NCI-H1105 treated with DMSO at 0.1 percent for 48 hours (cell line): ENCODE data around the gene SYNGR3.
"Not testable (repeated sequence)": the region's sequence is repeated elsewhere in the genome, so short reads cannot be mapped to it uniquely, and the experiment has no call there.

Experiments
- DNase-seq: peaks from one replicate; lab custom pipeline; 2025; lab: John Stamatoyannopoulos, UW

The SYNGR3 gene, protein sequence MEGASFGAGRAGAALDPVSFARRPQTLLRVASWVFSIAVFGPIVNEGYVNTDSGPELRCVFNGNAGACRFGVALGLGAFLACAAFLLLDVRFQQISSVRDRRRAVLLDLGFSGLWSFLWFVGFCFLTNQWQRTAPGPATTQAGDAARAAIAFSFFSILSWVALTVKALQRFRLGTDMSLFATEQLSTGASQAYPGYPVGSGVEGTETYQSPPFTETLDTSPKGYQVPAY

DNA sequence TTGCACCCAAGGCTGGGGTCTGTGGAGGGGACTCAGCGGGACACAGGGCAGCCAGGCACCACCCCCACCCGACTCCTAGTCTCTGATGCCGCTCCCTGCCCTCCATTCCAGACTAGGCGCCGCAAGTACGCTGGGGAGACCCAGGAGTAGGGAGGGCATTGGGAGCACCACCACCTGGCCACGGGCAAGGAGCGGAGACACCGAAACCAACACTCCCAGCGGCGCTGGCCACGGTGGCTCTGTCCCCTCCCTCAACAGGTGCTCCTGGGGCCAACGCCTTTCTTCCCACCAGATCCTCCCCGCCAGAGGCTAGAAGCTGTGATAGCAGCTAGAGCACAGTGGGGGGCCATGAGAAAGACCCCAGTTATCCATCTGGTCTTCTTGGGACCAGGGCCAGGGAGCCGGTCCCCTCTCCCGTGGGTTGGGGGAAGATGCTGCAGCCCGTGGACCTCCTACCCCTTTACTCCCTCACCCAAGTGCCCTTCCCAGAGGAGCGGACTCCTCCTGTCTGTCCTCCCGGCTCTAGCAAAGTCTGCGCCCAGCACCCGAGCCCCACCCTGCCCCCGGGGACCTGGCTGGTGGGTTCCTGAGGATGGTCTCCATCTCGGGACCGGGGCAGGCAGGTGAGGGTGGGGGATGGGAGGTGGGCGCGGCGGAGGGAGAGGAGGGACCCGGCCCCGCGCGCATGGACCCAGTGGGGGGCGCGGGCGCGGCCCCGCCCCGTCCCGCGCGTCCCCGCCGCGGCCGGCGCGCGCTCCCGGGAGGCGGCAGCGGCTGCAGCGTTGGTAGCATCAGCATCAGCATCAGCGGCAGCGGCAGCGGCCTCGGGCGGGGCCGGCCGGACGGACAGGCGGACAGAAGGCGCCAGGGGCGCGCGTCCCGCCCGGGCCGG, at the start of gene SYNGR3:
Gene SYNGR3 (plus strand): TSS at position 762 of the 892 bp plus-strand sequence. CDS start 133 bp downstream, outside the sequence.
- DNase-seq, result no peak

DNA sequence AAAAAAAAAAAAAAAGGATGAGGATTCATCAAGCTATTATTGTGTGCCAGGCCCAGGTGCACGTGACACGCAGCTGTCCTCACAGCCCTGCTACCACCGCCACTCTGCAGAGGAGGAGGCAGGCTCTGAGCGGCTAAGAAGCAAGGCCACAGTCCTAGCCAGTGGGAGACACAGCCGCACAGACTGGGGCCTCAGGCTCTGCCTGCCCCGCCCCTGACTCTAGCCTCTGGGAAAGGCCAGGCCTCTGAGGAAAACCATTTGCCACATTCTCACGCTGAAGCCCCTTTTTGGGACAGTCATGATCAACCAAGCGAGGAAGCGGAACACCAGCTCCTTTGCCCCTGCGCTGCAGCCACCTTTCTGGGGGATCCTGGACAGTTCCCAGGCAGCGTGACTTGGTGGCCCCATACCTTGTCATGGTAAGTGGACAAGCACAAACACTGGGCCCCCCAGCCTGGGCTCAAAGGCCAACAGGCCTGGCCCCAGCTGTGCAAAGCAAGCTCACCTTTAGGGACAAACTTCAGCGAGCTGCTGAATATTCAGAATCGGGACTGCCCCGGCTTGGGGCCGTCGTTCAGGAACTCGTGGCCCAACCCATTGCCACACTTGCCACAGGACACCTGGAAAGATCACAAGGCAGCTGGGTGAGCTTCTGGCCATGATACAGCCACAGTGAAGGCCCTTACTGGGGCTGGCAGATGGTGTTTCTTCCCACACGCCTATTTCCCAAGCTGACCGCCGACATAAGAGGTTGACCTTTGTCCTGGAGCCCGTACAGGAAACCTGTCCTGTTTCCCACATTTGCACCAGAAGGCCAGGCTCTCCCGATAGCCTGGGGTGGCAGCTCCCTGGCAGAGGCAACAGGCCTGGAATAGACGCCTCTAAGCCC, 49.3 kb upstream of the SYNGR3 start:
- no peak for DNase-seq

DNA sequence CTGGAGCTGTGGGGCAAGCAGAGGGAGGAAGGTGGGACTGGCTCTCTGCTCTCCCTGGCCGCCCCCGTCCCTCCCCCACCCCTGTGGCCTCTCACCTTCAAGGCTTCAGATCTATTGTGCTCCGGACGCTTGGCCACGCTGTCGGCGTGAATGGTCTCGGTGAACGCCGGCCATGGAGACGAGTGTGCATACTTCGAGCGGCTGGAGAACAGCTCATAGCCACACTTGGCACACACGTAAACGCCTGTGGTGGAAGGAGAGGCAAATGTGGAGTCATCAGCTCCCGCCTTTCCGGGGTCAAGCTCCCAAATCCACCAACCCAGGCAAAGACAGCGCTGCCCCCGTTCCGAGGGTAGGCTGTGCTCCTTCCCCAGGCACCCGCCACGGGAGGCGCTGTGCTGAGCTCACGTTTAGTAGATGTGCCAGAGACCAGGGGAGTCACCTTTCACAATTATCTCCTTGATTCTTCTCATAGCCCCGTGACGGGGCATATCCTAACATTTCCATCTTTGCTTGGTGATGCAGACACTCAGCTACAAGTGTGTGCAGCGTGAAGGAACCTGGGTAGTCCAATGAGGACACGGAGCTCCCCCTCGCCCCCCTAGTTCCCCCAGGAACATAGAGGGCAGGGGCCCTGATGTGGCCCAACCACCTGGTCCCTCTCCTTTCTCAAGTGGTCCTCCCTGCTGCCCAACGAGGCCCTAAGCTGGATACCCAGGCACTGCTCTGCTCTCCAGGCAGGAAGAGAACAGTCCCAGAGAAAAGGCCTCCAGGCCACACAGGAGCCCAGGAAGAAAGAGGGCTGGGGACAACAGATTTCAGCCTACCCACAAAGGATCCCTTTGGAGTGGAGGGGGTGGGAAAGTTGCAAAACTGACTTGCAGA, 48.4 kb upstream of the SYNGR3 start:
- DNase-seq, result no peak

DNA sequence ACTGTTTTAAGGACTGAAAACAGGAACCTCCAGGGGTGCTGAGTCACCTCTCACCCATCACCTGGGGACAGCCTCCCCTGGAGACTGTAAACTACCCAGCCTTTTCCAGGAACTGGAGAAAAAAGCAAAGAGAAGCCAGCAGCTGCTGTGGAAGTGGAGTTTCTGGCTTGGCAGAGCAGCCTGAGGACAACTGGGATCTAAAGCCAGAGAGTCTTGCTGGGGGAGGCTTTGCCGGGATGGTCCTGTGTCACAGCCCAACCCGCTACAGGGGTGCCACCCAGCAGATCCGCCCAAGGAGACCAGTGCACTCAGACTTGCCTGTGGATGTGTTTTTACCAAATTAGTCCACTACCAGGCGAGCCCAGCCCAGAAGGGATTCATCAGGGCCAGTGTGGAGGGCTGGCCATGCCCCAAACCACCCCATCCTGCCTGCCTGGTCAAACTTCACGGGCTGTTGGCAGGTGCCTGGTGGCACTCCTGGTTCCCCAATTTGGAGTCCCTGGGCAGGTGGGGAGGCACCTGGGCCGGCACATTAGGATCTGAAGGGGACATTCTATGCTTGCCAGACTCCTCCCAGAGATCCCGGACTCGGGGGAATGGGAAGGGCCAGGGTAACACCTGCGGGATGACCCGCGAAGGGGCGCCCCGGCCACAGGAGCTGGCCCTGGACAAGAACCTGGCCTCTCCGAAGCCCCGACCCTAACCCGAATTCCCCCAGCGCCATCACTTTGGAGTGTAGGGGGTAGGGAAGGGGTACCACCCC, 47.5 kb upstream of the SYNGR3 start:
- no peak for DNase-seq

DNA sequence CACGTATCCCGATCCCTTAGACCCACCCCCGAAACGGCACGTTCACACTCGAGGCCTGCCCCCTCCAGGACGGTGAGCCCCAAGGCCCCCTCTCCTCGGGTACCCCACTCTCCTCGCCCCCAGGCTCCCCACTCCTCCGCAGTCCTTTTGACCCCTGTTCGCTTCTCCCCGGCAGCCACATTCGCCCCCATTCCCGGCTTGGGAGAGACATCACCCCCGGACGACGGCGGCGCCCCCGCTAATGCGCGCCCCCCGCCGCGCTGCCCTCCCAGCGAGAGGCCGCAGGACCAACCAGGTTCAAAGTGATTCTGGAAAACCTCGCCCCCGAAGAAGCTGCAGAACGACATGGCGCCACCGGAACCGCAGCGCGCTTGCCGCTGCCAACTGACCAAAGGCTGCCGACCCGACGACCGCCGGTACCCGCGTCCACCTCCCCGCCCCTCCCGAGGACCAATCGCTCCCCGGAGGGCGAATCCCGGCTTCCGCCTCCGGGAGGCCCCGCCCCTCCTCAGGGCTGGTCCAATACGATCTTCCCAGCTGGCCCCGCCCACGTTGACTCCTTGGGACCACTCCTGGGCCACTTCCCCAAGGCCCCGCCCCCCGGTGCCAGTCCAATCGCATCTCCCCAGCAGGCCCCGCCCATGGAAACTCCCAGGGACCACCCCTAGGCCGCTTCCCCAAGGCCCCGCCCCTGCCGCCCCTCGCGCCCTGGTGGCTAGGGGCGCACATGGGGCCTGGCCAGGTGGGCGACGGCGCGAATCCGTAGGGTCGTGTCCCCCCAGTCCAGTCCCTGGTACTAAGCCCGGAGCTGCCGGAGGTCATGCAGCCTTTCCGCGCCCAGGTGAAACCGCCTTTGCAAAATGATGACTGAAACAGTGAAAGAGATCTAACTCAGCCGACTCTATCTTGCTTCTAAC, 46.7 kb upstream of the SYNGR3 start, which contains the start of gene MSRB1:
Gene MSRB1 (minus strand): TSS at position 390 of the 917 bp plus-strand sequence. CDS start 43 bp downstream, at position 347.
- peak; percentile 90 for DNase-seq

DNA sequence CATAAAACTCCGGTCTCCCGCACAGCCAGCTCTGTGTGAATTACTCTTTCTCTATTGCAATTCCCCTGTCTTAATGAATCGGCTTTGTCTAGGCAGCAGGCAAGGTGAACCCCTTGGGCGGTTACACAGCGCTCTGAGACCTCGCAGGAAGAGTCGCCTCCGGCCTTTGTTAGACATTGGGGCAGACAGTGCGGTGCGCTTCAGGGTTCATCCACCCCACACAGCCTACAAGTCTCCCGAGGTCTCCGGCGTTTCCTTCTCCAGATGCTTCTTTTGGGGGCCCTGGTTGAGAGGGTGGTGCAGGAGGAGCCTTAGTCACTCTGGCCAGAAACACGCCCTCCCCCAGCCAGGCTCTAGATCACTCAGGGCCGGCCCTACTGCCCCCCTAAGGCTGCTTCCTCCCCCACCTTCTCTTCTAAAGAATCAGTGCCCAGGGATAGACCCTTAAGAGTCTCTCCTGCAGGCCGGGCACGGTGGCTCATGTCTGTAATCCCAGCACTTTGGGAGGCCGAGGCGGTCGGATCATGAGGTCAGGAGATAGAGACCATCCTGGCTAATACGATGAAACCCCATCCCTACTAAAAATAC, 45.1 kb upstream of the SYNGR3 start:
- no peak for DNase-seq

DNA sequence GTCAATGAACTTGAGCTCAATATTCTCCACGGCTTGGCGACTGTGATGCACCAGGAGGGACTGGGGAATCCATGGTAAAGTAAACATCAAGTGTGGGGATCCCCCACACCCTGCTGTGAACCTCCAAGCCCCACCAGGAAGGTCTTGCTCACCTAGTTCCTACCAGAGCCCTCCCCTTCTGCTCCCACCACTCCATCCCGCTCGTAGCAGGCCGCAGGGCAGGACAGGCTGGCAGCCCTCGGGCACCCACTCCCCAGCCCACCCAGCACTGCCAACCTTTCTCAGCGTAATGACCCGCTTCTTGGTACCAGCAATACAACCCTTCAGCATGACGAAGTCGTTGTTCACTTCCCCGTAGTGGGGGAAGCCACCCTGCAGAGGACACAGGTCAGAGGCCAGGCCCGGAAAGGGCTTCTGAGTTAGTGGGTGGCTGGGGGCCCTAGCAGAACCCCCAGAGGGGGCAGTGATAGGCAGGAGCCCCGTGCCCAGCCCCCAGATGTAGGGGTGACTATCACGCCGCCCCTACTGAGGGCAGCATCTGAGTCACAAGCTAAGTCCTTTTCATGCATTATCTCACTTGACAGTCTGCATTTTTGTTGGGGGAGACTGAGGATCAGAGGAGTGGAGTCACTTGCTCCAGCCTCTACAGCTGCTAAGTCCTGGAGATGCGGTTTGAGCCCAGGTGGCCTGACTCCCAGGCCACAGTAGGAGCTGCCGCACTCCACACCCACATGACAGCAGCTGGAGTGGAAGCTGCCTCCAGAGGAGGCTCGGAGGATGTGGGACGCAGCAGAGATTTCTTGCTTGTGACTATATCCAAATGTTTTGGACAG, 44.0 kb upstream of the SYNGR3 start:
- no peak for DNase-seq

DNA sequence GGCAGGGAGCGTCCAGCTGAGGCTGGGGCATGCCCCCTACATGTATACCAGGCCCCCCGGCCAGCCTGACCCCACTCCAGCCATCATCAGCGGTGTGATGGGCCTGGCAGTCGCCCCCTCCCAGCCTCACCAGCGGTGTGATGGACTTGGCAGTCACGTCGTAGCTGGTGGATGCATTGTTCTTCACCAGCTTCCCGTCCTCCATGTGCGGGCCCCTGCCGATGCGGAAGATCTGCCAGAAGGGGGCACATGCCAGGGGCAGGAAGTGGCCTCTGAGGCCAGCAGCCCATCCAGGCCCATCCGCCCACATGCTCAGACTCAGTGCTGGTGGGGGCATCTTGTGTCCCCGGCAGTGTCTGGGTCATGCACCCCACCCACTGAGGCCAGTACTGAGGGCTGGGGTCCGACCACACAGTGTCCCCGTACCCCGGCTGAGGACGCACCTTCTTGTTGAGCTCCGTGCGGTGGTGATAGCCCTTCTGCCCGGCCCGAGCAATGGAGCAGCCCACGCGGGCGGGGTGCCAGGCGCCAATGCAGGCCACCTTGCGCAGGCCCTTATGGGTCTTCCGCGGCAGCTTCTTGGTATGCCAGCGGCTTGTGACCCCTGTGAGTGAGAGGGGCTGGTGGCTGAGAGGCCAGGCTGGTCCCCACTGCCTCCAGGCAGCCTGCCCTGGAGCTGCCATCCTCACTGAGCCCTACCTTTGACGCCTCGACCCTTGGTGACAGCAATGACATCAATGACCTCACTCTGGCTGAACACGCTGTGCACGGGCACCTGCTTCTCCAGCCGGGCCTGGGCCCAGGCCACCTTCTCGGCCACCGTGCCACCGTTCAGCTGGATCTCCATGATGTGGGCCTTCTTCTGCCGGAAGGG, 43.0 kb upstream of the SYNGR3 start:
- no peak for DNase-seq

DNA sequence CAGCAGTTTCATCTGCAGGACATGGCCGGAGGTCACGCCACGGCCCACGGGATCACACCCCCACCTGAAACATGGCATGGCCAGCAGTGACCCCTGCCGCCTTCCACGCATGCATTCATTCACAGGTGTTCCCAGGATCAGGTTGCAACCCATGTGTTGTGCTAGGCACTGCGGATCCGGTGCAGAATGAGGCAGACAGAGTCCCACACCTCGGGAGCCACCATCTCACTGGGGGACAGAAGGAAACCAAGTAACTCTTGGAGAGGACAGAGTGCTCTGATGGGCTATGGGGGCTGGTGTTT, 42.5 kb upstream of the SYNGR3 start:
- DNase-seq, result no peak

DNA sequence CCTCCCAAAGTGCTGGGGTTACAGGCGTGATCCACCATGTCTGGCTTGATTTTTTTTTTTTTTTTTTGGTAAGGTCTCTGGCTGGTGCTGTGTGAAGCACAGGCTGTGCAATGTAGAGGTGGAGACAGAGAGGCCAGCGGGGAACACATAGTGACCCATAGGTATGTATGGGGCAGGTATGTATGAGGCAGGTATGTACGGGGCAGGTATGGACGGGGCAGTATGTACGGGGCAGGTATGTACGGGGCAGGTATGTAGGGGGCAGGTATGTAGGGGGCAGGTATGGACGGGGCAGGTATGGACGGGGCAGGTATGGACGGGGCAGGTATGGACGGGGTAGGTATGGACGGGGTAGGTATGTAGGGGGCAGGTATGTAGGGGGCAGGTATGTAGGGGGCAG, 40.3 kb upstream of the SYNGR3 start:
- DNase-seq, result no peak

DNA sequence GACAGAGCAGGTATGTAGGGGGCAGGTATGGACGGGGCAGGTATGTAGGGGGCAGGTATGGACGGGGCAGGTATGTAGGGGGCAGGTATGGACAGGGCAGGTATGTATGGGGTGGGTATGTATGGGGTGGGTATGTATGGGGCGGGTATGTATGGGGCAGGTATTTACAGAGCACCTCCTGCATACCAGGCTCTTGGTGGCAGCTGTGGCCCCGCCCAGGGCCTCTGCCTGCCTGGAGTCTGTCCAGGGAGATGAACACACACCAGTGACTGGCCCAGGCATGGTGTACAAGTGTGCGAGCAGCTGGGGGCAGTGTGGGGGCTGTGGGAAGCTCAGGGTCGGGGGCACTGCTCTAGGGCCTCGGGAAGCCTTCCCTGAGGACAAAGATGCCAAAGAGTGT, 39.7 kb upstream of the SYNGR3 start:
- DNase-seq, result no peak

DNA sequence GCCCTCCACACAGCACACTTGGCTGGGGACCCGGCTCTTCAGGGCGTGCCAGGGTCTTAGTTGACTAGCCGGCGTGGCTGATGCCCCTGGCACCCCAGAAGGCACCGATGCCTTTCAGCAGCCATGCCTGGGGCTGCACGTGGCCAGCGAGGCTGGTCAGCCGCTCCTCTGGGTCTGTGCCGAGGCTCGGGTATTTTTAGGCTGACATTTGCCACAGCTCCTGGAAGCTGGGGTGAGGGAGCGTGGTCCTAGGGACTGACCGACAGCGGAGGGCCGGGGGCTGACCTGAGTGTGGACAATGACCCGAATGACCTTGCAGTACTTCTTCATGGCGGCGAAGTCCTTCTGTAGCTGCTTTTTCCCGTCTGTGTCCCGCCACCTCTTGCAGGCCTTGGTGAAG, 39.2 kb upstream of the SYNGR3 start:
- DNase-seq, result no peak

DNA sequence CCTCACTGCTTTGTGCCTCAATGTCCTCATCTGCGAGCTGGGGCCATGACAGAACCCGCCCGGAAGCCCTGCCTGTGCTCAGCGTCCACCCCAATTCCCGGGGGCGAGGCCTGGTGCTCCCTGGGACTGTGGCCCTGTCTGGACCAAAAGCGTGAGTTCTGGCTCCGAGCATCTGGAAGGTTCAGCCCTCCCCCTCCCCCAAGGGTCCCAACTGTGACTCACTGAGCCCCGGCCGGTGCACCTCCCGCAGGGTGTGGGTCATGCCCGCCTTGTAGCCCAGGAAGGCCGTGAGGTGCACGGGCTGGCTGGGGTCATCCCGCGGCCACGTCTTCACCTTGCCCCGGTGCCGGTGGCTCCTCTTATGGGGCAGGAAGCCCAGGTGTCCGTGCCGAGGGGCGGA, 36.0 kb upstream of the SYNGR3 start:
- DNase-seq, result no peak

DNA sequence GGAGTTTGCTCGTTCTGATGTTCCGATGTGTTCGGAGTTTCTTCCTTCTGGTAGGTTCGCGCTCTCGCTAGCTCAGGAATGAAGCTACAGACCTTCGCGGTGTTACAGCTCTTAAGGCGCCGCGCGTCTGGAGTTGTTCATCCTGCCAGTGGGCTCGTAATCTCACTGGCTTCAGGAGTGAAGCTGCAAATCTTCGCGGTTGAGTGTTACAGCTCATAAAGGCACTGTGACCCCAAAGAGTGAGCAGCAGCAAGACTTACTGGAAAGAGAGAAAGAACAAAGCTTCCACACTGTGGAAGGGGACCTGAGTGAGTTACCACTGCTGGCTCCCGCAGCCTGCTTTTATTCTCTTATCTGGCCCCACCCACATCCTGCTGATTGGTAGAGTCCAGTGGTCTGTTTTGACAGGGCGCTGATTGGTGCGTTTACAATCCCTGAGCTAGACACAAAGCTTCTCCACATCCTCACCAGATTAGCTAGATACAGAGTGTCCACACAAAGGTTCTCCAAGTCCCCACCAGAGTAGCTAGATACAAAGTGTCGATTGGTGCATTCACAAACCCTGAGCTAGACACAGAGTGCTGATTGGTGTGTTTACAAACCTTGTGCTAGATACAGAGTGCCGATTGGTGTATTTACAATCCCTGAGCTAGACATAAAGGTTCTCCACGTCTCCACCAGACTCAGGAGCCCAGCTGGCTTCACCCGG, 32.2 kb upstream of the SYNGR3 start:
- DNase-seq, result not testable (repeated sequence)

DNA sequence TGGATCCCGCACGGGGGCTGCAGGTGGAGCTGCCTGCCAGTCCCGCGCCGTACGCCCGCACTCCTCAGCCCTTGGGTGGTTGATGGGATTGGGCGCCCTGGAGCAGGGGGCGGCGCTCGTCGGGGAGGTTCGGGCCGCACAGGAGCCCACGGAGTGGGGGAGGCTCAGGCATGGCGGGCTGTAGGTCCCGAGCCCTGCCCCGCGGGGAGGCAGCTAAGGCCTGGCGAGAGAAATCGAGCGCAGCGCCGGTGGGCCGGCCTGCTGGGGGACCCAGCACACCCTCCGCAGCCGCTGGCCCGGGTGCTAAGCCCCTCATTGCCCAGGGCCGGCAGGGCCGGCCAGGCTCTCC, 31.7 kb upstream of the SYNGR3 start:
- DNase-seq, result not testable (repeated sequence)

DNA sequence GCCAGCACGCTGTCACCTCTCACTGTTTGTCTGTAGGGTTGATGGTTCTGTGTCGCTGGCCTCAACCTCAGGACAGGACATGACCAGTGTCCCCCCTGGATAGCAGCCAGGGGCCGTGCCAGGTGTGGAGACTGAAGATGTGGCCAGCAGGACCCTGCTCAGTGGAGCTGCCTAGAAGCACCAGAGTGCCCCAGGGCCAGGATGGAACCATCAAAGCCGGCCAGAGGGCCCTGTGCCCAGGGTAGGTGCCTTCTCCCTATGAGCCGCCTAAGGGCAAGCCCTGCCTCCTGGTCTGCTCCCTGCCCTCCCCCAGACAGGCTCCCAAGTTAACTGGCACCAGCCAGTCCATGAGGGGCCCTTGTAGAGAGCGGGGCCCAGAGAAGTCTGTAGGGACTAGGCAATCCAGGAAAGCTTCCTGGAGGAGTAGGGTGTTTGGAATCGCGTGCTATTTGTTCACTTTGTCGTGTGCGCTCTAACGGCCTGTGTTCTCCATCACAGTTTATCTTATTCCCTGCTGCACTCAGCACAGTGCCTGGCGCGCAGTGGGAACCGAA, 31.0 kb upstream of the SYNGR3 start:
- no peak for DNase-seq
